ENCODE results near the gene SPRED3.
A peak's percentile ranks its signal among the peaks of the same experiment; 100 is the strongest.
"Not testable (repeated sequence)": the region's sequence is repeated elsewhere in the genome, so short reads cannot be mapped to it uniquely, and the experiment has no call there.

SPRED3 gene

DNA sequence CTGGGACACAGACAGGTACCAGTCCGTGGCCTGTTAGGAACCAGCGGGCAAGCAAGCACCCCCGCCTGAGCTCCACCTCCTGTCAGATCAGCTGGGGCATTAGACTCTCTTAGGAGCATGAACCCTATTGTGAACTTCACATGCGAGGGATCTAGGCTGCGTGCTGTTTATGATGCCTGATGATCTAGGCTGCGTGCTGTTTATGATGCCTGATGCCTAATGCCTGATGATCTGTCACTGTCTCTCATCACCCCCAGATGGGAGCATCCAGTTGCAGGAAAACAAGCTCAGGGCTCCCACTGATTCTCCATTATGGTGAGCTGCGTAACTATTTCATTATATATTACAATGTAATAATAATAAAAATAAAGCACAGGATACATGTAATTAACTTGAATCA lies 33.9 kb downstream of the SPRED3 start:
- DNase-seq: no peak

DNA sequence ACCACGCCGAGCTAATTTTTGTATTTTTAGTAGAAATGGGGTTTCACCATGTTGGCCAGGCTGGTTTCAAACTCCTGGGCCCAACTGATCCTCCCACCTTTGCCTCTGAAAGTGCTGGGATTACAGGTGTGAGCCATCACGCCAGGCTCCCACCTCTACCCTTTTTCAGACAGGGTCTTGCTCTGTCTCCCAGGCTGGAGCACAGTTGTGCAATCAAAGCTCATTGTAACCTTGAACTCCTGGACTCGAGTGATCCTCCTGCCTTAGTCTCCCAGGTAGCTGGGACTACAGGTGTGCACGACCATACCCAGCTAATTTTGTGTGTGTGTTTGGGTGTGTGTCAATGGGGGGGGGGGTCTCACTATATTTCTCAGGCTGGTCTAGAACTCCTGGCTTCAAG lies 35.8 kb downstream of the SPRED3 start:
- no peak for DNase-seq

GRCh38 chr19:38425222-38425809 lies 36.8 kb downstream of the SPRED3 start:
- no peak for DNase-seq

GRCh38 chr19:38425810-38426466 lies 37.4 kb downstream of the SPRED3 start, which contains the start of gene RASGRP4:
RASGRP4 (minus strand) TSS chr19:38426219; CDS start chr19:38426091, 128 bp downstream.
- DNase-seq: peak; percentile 73

DNA sequence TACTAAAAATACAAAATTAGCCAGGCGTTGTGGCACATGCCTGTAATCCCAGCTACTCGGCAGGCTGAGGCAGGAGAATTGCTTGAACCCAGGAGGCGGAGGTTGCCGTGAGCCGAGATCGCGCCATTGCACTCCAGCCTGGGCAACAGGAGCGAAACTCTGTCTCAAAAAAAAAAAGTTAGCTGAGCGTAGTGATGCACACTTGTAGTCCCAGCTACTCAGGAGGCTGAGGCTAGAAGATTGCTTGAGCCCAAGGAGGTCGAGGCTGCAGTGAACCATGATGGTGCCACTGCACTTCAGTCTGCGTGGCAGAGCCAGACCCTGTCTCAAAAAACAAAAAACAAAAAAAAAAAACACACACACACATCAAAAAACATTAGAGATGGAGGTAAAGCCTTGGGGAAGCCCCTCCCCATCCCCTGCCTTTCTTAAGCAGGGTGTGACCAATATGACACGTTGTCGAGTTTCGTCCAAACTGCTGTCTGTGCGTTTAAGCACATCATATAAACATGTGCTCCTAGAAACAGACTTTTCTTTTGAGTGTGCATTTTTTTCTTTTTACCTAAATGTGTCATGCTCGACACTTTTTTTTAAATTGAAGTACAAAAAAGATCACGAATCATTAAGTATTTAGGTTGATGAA lies 38.7 kb downstream of the SPRED3 start:
- DNase-seq: not testable (repeated sequence)

DNA sequence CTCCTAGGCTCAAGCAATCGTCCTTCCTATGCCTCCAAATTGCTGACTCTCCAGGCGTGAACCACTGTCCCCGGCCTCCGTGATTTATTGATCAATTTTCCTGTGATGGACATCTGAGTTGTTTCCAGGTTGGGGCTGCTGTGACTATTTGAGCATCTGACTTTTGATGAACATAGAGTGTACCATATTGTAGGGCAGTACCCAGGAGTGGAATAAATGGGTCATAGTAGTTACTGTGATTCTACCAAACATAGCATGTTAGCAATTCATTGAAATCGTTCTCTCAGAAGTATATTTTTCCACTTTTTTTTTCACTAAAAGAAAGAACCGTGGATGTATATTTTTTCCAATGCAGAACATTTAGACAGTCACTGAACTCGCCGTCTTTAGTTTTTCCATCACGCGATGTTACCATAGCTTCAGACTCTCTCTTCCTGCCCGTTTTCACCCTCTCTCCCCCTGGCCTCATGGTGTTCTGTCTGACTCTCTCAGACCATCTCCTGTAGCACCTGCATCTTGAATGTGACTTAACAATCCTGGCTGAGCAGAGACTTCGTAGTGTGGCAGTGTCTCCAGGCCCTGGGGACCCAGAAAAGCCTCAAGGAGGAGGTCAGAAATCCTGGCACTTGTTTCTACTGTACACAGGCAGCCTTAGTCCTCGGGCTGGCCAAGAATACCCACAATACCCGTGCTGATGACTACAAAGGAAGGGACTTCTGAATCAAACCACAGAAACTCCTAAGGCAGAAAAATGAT lies 40.7 kb downstream of the SPRED3 start:
- DNase-seq: no peak

DNA sequence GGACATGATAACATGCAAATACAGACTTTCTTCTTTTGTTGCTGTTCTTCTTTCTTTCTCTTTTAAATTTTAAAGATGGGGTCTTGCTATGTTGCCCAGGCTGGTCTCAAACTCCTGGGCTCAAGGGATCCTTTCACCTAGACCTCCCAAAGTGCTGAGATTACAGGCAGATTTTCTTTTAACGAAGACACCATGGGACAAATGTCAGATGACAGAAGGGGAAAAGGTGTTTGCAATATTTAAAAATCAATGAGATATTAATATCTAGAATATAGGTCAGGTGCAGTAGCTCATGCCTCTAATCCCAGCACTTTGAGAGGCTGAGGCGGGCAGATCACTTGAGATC lies 41.3 kb downstream of the SPRED3 start:
- DNase-seq: no peak

DNA sequence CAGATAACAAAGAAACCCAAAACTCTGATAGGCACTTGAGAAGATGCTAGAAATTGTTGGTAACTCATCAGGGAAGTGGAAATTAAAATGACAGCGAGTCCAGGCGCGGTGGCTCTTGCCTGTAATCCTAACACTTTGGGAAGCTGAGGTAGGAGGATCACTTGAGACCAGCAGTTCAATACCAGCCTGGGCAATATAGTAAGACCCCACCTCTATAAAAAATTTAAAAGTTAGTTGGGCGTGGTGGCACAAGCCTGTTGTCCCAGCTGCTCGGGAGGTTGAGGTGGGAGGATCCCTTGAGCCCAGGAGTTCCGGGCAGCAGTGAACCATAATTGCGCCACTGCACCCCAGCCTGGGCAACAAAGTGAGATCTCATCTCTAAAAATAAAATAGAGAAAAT lies 42.4 kb downstream of the SPRED3 start:
- no peak for DNase-seq

GRCh38 chr19:38433268-38433733 lies 44.8 kb downstream of the SPRED3 start, which contains the start of gene RYR1:
RYR1 (plus strand) TSS chr19:38433691; CDS start chr19:38433830, 139 bp downstream.
- no peak for DNase-seq

GRCh38 chr19:38434549-38435051 lies 46.1 kb downstream of the SPRED3 start:
- DNase-seq: no peak

DNA sequence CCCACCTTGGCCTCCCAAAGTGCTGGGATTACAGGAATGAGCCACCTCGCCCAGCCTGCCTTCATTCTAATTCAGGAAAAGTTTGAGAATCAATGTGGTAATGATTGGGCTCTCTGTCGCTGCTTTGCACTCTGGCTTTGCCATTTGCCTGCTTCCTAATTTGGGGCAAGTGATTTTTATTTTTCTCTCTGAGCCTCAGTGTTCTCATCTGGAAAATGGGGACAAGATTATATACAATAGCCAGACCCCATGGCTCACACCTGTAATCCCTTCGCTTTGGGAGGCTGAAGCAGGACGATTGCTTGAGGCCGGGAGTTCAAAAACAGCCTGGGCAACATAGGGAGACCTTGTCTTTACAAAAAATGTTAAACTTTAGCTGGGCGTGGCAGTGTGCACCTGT lies 48.8 kb downstream of the SPRED3 start:
- DNase-seq: no peak

DNA sequence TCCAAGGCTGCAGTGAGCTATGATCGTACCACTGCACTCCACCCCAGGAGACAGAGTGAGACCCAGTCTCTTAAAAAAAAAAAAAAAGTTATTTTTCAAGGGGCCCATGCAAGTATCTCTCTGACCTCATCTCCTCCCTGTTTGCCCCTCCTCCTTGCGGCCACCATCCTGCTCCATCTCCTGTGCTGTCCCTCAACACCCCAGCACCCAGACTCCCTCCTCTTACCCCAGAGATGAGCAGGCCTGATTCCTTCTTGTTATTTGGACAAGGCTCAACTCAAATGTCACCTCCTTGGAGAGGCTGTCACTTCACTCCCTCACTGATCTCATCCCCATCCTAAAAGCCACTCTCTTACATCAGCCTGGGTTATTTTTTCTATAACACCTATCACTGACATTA lies 49.4 kb downstream of the SPRED3 start:
- no peak for DNase-seq

- no peak for DNase-seq
These were observed 52.1 kb downstream of the SPRED3 start for GRCh38 chr19:38440592-38440991.

- no peak for DNase-seq
These were observed 53.3 kb downstream of the SPRED3 start for GRCh38 chr19:38441657-38442348.

DNA sequence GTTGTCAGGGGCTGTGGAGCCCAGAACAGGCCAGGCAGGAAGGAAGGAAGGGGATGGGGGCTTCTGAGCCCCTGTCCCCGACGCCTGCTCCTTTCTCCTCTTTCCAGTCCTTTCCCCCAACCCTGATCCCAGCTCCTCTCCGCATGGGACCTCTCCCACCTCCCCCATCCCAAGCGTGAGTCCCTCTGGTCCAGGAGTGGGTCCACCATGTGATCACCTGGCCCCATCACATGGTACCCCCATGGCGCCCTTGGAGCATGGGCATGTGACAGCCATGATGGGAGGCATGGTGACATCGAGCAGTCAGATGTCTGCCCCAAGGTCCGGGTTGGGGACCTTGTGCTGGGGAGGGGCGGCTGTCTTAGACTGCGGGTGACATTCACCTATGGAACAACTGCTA lies 54.2 kb downstream of the SPRED3 start:
- DNase-seq: no peak

GRCh38 chr19:38443458-38443999 lies 55.0 kb downstream of the SPRED3 start:
- DNase-seq: no peak

- DNase-seq: no peak
These were observed 55.5 kb downstream of the SPRED3 start for GRCh38 chr19:38444026-38444425.

GRCh38 chr19:38445362-38445761 lies 56.9 kb downstream of the SPRED3 start:
- DNase-seq: no peak

DNA sequence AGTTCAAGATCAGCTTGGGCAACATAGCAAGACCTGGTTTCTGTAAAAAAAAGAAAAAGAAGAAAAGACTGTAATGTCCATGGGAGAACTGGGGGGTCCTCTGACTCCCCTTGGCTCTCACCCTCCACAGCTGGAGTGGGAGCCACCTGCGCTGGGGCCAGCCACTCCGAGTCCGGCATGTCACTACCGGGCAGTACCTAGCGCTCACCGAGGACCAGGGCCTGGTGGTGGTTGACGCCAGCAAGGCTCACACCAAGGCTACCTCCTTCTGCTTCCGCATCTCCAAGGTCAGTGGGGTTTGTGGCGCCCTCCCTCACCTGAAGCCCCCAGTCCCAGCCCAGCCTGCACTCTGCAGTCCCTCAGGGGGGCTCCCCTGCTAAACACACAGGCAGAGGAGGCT lies 59.7 kb downstream of the SPRED3 start:
- no peak for DNase-seq

Data from GF-D8 (cell line).